NB4 (cell line): ENCODE results near the gene MS4A6A.

ENCODE experiments used
- MYC ChIP-seq: IDR thresholded peaks from 2 replicates; pipeline ENCODE4 v1.6.1; 2011; ENCODE audit warnings: low read depth, low read length
- POLR2A ChIP-seq: IDR thresholded peaks from 2 replicates; pipeline ENCODE4 v1.6.1; 2011; ENCODE audit warnings: mild to moderate bottlenecking; ENCODE audit not compliant: insufficient read length; ENCODE audit errors: extremely low read depth
- TF ChIP-seq, protein P1 (sequence below): IDR thresholded peaks from one replicate; pipeline ENCODE4 v1.5.1; 2012; ENCODE audit warnings: low read depth, low read length

DNA sequence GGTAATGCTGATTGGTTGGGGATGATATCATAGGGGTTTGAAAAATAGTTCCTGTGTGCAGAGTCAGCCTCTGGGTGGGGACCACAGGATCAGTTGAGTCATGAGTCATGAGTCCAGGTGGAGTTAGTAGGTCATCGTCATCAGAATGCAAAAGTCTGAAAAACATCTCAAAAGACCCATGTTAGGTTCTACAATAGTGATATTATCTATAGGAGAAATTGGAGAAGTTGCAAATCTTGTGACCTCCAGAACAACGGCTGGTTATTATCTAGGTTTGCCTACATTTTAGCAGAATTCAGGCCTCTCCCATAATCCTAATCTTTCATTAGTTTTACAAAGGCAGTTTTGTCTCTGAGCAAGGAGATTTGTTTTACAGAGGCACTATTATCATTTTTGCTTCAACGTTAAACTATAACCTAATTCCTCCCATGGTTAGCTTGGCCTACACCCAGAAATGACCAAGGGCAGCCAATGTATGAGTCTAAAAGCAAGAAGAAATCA is 55.5 kb downstream of the MS4A6A start:
- TF ChIP-seq, protein P1, sequence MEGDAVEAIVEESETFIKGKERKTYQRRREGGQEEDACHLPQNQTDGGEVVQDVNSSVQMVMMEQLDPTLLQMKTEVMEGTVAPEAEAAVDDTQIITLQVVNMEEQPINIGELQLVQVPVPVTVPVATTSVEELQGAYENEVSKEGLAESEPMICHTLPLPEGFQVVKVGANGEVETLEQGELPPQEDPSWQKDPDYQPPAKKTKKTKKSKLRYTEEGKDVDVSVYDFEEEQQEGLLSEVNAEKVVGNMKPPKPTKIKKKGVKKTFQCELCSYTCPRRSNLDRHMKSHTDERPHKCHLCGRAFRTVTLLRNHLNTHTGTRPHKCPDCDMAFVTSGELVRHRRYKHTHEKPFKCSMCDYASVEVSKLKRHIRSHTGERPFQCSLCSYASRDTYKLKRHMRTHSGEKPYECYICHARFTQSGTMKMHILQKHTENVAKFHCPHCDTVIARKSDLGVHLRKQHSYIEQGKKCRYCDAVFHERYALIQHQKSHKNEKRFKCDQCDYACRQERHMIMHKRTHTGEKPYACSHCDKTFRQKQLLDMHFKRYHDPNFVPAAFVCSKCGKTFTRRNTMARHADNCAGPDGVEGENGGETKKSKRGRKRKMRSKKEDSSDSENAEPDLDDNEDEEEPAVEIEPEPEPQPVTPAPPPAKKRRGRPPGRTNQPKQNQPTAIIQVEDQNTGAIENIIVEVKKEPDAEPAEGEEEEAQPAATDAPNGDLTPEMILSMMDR, result no peak
- TF ChIP-seq POLR2A, result no peak
- no peak for TF ChIP-seq MYC
